Endothelial cell of umbilical vein (primary cell): ENCODE data around the gene TMEM273.

Source experiments
- CTCF ChIP-seq, 2 donors: IDR thresholded peaks; 1 replicate in 1 of 2; 2 replicates in 1 of 2; pipeline ENCODE4 v1.5.1; 2011; ENCODE audit warnings: low read length in 2 of 2, mild to moderate bottlenecking in 2 of 2, moderate library complexity in 2 of 2, control low read depth in 1 of 2, inconsistent platforms in 1 of 2, low read depth in 1 of 2; ENCODE audit not compliant: insufficient read depth in 1 of 2; ENCODE audit errors: extremely low read depth in 1 of 2
- EZH2 ChIP-seq: IDR thresholded peaks from 2 replicates; pipeline ENCODE4 v1.6.1; 2012; ENCODE audit warnings: borderline replicate concordance, low read depth, mild to moderate bottlenecking, moderate library complexity, low read length, inconsistent platforms; ENCODE audit not compliant: severe bottlenecking
- POLR2A ChIP-seq: IDR thresholded peaks from 2 replicates; pipeline ENCODE4 v1.6.1; 2012; ENCODE audit warnings: low read depth, mild to moderate bottlenecking, control low read depth, low read length
- TF ChIP-seq, protein P1 (sequence below): IDR thresholded peaks from 2 replicates; pipeline ENCODE4 v1.6.1; 2011; ENCODE audit not compliant: insufficient read depth, insufficient read length

GRCh38 chr10:49160110-49160509 lies 28.1 kb downstream of the TMEM273 start:
- TF ChIP-seq CTCF (IDR thresholded peaks at IDR 0.05; ENCODE audit: extremely low read depth in 1 of 2, insufficient read depth in 1 of 2, low read depth in 1 of 2, low read length in 2 of 2) = no peak
- TF ChIP-seq POLR2A = no peak
- TF ChIP-seq, protein P1, sequence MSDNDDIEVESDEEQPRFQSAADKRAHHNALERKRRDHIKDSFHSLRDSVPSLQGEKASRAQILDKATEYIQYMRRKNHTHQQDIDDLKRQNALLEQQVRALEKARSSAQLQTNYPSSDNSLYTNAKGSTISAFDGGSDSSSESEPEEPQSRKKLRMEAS = no peak
- TF ChIP-seq EZH2 = no peak
